SU-DHL-6 (cell line): ENCODE data around the gene EIF5.

Experiments
- H2AFZ ChIP-seq: fragments of 200-600 bp; sonication (generic); 2 replicates; pipeline ENCODE4 v1.6.1; 2014; ENCODE audit warnings: low read depth, mild to moderate bottlenecking, moderate library complexity, mixed read lengths, antibody characterized with exemption, low read length; ENCODE audit not compliant: severe bottlenecking
- H3F3A ChIP-seq: fragments of 200-600 bp; shearing (Covaris generic); 2 replicates; pipeline ENCODE4 v1.6.0; 2016; ENCODE audit warnings: antibody characterized with exemption, mild to moderate bottlenecking; ENCODE audit not compliant: insufficient read depth
- H3K27ac ChIP-seq: fragments of 200-600 bp; sonication (generic); 2 replicates; pipeline ENCODE4 v1.5.1; 2016; ENCODE audit warnings: low read depth, mild to moderate bottlenecking, low read length, moderate library complexity, mixed read lengths
- H3K27me3 ChIP-seq: fragments of 200-600 bp; sonication (generic), shearing (Covaris generic); 2 replicates; pipeline ENCODE4 v1.6.0; 2014; ENCODE audit warnings: mild to moderate bottlenecking, low read length
- H3K36me3 ChIP-seq: fragments of 200-600 bp; sonication (generic); 2 replicates; pipeline ENCODE4 v1.6.1; 2014; ENCODE audit warnings: mild to moderate bottlenecking, low read length, mixed read lengths
- H3K4me2 ChIP-seq: fragments of 300-600, 200-600 bp; shearing (Covaris generic), sonication (generic); 2 replicates; pipeline ENCODE4 v1.6.0; 2014; ENCODE audit warnings: low read length, low read depth, mild to moderate bottlenecking; ENCODE audit not compliant: poor library complexity, severe bottlenecking
- H3K4me3 ChIP-seq: fragments of 200-600 bp; sonication (generic); 2 replicates; pipeline ENCODE4 v1.5.1; 2014; ENCODE audit warnings: antibody characterized with exemption, low read length, mild to moderate bottlenecking, mixed read lengths; ENCODE audit not compliant: insufficient read depth, poor library complexity, severe bottlenecking
- H3K79me2 ChIP-seq: fragments of 200-600 bp; sonication (generic); 2 replicates; pipeline ENCODE4 v1.6.1; 2014; ENCODE audit warnings: mild to moderate bottlenecking, low read length, moderate library complexity; ENCODE audit not compliant: insufficient read depth
- H3K9ac ChIP-seq: fragments of 200-600 bp; sonication (generic); 2 replicates; pipeline ENCODE4 v1.7.0; 2014; ENCODE audit warnings: mild to moderate bottlenecking, low read length
- H3K9me2 ChIP-seq: fragments of 200-600 bp; sonication (generic); replicated peaks from 2 replicates; pipeline ENCODE4 v1.6.1; 2014; ENCODE audit warnings: low read length; ENCODE audit not compliant: insufficient read depth
- H3K9me3 ChIP-seq: fragments of 200-600 bp; sonication (generic); 2 replicates; pipeline ENCODE4 v1.6.1; 2014; ENCODE audit warnings: low read length, mixed read lengths; ENCODE audit not compliant: insufficient read depth
- H4K20me1 ChIP-seq: fragments of 200-600 bp; sonication (generic); 2 replicates; pipeline ENCODE4 v1.6.1; 2014; ENCODE audit warnings: low read depth, mild to moderate bottlenecking, antibody characterized with exemption, low read length, moderate library complexity, mixed read lengths
- EZH2phosphoT487 ChIP-seq: fragments of 200-600 bp; sonication (generic), shearing (Covaris generic); conservative IDR thresholded peaks from 2 replicates; pipeline ENCODE4 v1.6.1; 2018; ENCODE audit warnings: mild to moderate bottlenecking, antibody characterized with exemption, low read length, moderate library complexity, mixed read lengths
- TF ChIP-seq, protein P1 (sequence below): fragments of 200-600 bp; sonication (generic); IDR thresholded peaks from one replicate; pipeline ENCODE4 v1.5.1; 2017; ENCODE audit warnings: antibody characterized with exemption, mild to moderate bottlenecking, low read length, moderate library complexity; ENCODE audit not compliant: insufficient read depth, poor library complexity, severe bottlenecking

Gene EIF5

GRCh38 chr14:103346286-103346685 is 12.2 kb downstream of the EIF5 start:
- no peak overlapping the region for H3K4me3 ChIP-seq
- no peaks in the 10 kb centered on the region for H3K79me2 ChIP-seq
- no peak for TF ChIP-seq EZH2phosphoT487
- TF ChIP-seq, protein P1, sequence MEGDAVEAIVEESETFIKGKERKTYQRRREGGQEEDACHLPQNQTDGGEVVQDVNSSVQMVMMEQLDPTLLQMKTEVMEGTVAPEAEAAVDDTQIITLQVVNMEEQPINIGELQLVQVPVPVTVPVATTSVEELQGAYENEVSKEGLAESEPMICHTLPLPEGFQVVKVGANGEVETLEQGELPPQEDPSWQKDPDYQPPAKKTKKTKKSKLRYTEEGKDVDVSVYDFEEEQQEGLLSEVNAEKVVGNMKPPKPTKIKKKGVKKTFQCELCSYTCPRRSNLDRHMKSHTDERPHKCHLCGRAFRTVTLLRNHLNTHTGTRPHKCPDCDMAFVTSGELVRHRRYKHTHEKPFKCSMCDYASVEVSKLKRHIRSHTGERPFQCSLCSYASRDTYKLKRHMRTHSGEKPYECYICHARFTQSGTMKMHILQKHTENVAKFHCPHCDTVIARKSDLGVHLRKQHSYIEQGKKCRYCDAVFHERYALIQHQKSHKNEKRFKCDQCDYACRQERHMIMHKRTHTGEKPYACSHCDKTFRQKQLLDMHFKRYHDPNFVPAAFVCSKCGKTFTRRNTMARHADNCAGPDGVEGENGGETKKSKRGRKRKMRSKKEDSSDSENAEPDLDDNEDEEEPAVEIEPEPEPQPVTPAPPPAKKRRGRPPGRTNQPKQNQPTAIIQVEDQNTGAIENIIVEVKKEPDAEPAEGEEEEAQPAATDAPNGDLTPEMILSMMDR: no peak
- H4K20me1 ChIP-seq: peaks cover 14% of the 10 kb centered on the region
- no peaks in the 10 kb centered on the region for H3K27me3 ChIP-seq
- no peak overlapping the region for H2AFZ ChIP-seq
- no peaks in the 10 kb centered on the region for H3K9me2 ChIP-seq
- no peak overlapping the region for H3K4me2 ChIP-seq
- H3K27ac ChIP-seq: no peak overlapping the region
- H3K36me3 ChIP-seq: peaks cover 33% of the 10 kb centered on the region
- H3K9me3 ChIP-seq: no peaks in the 10 kb centered on the region
- H3K9ac ChIP-seq: no peak overlapping the region
- H3F3A ChIP-seq: peaks cover 55% of the 10 kb centered on the region

DNA sequence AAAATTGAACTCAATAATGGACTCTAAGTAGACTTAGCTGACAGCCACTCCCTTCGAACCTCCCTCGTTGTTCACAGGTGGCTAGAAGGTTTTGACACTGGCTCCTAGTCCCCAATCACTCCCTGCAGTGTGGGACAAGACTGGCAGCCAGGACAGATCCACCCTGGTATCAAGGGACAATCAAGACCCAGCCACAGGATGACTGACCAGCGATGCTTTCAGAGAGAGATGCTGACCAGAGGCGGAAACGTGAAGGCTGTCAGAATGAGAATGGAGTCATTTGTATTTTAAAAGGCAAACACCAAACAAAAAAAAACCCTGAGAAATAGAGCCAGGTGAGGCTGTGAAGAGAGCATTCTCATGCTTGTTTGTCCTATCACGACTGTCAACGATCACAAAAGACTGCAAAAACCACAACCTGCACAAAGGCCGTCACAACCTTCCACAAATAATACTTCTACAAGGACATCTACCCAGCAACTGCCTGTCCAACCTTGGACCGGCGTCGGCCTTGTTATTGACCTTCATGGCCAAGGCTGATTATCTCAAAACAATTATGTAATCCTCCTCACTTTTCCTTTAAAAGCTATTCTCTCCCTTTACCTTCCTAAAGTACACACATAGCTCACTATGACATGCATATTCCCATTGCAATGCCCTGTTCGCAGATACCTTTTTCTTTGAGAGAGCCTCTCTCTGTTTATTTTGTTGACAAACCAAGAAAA is 13.2 kb downstream of the EIF5 start:
- Histone ChIP-seq H3F3A (peaks cover 45% of the 10 kb centered on the region), H3K9ac (no peak overlapping the region)

DNA sequence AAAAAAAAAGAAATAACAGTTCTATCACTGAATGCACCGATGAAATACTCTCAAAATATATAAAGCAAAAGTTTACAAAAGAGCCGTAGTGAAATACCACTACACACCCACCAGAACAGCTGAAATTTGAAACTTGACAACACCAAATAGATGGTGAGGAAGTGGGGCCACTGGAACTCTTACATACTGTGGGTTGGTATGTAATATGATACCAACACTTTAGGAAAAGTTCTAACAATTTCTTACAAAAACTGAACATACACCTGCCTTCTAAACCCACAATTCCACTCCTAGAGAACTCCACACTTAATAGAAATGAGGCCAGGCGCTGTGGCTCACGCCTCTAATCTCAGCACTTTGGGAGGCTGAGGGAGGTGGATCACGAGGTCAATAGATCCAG is 14.1 kb downstream of the EIF5 start:
- Histone ChIP-seq H3K4me3 (no peak overlapping the region), H3K36me3 (peaks cover 14% of the 10 kb centered on the region; the same call in 1 of the 2 replicates), H3K9ac (no peak overlapping the region), H3K27me3 (no peaks in the 10 kb centered on the region), H3K27ac (no peak overlapping the region), H2AFZ (no peak overlapping the region), H3K4me2 (no peak overlapping the region), H3K79me2 (no peaks in the 10 kb centered on the region), H3K9me2 (no peaks in the 10 kb centered on the region), H3F3A (peaks cover 36% of the 10 kb centered on the region), H3K9me3 (no peaks in the 10 kb centered on the region), H4K20me1 (peaks cover 4% of the 10 kb centered on the region)
- TF ChIP-seq, protein P1: no peak
- no peak for TF ChIP-seq EZH2phosphoT487

More for the DNA sequence above, 13.2 kb downstream of the EIF5 start:
- TF ChIP-seq, protein P1: no peak
- no peak for TF ChIP-seq EZH2phosphoT487
- Histone ChIP-seq H3K4me3 (no peak overlapping the region), H3K27me3 (no peaks in the 10 kb centered on the region), H3K79me2 (no peaks in the 10 kb centered on the region), H3K27ac (no peak overlapping the region), H4K20me1 (peaks cover 11% of the 10 kb centered on the region), H3K9me2 (no peaks in the 10 kb centered on the region), H3K9me3 (no peaks in the 10 kb centered on the region), H3K4me2 (no peak overlapping the region), H2AFZ (no peak overlapping the region), H3K36me3 (peaks cover 23% of the 10 kb centered on the region)
